GM18867 (cell line): ENCODE measurements around the gene MAX.
"Not testable (repeated sequence)": the region's sequence is repeated elsewhere in the genome, so short reads cannot be mapped to it uniquely, and the experiment has no call there.

Experiments
- ATAC-seq: cut with Tn5 transposase; IDR thresholded peaks from one replicate; pipeline ENCODE4 v1.9.1; 2021; ENCODE audit warnings: mild to moderate bottlenecking, moderate library complexity; ENCODE audit not compliant: unreplicated experiment

Gene MAX

DNA sequence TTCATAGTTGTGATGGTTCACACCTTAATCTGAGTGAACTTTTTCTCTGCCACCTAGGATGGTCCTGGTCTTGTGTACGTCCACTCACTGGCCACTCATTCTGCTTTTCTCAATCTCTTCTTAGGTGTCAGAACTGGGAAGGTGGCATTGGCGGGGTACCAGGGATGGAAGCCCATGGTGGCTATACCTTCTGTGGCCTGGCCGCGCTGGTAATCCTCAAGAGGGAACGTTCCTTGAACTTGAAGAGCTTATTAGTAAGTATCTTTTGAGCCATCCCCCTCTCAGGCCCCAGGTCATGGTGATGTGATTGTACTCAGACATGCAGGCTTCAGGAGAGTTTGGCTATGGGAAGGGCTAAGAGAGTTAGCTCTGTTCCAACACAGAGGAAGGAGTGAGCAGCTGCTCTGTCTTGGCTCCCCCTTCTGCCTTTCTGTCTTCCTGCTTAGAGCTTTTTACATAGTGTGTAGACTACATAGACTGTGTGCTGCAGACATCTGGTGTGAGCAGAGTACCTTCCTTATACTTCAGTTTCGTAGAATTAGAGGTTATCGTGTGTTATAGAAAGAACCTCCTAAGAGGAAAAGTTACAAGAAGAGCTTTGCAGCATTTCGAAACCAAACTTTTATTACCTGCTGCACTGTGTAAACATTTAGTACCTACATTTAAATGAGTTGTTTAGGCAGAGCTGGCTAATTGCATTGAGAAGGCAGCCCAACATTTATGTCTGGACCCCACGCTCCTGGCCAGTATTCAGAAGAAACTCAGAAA is 61.5 kb downstream of the MAX start:
- ATAC-seq, result no peak

DNA sequence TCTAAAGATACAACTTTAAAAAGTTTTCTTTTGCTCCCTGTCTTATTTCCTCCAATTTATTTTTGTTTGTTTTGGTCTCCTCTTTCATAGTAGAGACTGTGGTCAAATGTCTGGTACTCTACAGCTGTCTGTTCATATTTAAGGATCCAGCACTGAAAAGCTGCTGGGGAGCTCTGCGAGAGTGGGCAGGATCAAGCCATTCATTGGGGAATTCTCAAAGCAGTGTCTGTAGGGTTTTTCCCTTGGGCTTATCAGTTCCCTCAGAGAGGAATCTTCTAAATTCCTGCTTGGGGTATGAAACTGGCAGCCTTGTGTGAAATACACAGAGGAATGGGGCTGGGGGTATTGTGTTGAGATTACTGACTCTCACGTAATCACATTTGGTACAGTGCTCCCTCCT is 63.4 kb downstream of the MAX start:
- ATAC-seq, result no peak

GRCh38 chr14:65035049-65035448 is 67.3 kb downstream of the MAX start:
- ATAC-seq, result no peak

DNA sequence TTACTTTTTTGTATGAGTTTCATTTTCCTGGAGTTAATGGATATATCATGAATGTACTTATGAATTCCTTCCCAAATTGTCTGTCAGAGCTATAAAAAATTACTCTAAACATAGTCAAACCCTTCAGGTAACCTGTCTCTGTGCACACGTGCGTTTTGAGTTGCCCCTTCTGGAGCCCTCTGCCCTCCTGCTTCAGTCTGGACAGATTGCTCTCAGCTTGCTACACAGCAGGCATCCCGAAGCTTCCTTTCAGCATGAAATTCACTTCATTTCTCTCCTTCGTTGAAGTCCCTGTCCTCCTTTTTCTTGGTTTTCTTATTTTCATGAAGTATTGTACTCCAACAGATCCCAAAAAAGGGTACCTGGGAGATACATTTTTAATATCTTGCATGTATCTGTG is 68.3 kb downstream of the MAX start:
- no peak for ATAC-seq

- ATAC-seq, result no peak
Measured at GRCh38 chr14:65033181-65033580, 69.1 kb downstream of the MAX start.

GRCh38 chr14:65032319-65032718 is 70.0 kb downstream of the MAX start:
- no peak for ATAC-seq

DNA sequence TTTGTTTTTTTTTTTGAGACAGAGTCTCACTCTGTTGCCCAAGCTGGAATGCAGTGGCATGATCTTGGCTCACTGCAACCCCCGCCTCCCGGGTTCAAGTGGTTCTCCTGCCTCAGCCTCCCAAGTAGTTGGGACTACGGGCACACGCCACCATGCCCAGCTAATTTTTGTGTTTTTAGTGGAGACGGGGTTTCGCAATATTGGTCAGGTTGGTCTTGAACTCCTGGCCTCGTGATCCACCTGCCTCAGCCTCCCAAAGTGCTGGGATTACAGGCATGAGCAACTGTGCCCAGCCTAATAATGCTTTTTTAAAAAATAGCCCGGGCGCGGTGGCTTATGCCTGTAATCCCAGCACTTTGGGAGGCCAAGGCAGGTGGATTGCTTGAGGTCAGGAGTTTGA is 71.0 kb downstream of the MAX start:
- not testable (repeated sequence) for ATAC-seq

DNA sequence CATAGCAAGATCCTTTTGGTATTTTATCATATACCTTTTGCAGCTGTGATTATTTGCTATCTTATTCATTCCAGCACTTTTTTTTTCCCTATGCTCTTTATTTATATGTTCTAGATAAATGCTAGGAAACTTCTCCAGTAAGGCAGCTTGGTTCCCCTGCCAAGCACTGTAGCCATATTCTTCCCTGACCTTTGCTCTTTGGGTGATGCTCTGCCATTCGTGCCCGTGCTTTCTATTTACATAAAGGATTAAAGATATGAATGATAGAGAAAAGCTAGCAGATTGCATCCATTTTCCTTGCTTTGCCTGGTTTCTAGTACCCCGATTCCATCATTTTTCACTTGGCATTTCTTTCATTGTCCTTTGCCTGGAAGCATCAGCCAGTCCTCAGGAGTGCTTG is 73.4 kb downstream of the MAX start:
- ATAC-seq, result no peak

GRCh38 chr14:65027127-65027799 is 75.1 kb downstream of the MAX start:
- no peak for ATAC-seq

GRCh38 chr14:65026526-65026925 is 75.8 kb downstream of the MAX start:
- no peak for ATAC-seq

GRCh38 chr14:65025818-65026217 is 76.5 kb downstream of the MAX start:
- ATAC-seq, result no peak
